ENCODE measurements around the gene DAG1.

DAG1 gene

GRCh38 chr3:49563040-49563578 lies 93.0 kb downstream of the DAG1 start:
- no peak for DNase-seq (ENCODE audit: low read depth)
- H3K9me3 ChIP-seq (ENCODE audit: control insufficient read depth, low read length): peaks cover 9% of the 10 kb centered on the region
- peaks cover 45% of the 10 kb centered on the region for H3K27me3 ChIP-seq (replicated peaks; ENCODE audit: control insufficient read depth, insufficient read depth, low read length)
- no peaks in the 10 kb centered on the region for H3K4me1 ChIP-seq (ENCODE audit: control insufficient read depth, insufficient read depth, low read length)
- H3K4me3 ChIP-seq (ENCODE audit: low read length): no peak overlapping the region
- H3K9ac ChIP-seq (ENCODE audit: low read length): no peak overlapping the region
- no peaks in the 10 kb centered on the region for H3K36me3 ChIP-seq (ENCODE audit: control insufficient read depth, insufficient read depth, low read length, severe bottlenecking)

DNA sequence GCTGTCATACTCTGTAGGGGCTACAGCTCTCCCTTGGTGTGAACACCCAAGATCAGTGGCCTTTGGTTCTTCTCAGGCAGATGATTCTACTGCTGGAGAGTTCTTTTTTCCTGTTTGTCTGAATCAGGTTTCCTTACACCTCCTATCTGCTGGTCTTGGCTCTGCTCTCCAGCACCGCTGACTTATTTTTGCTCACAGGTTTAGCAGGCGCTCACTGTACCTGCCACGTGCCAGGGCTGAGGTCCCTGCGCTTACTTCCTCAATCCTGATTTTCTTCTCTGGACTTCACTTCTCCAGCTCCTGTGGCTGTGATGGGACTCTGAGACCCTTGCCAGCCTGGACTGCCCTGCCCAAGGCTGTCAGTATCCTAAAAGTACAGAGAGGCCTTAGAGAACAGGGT lies 93.7 kb downstream of the DAG1 start:
- peaks cover 9% of the 10 kb centered on the region for H3K9me3 ChIP-seq (ENCODE audit: control insufficient read depth, low read length)
- peaks cover 43% of the 10 kb centered on the region for H3K27me3 ChIP-seq (replicated peaks; ENCODE audit: control insufficient read depth, insufficient read depth, low read length)
- H3K4me3 ChIP-seq (ENCODE audit: low read length): no peak overlapping the region
- H3K9ac ChIP-seq (ENCODE audit: low read length): no peak overlapping the region
- no peak for DNase-seq (ENCODE audit: low read depth)
- H3K36me3 ChIP-seq (ENCODE audit: control insufficient read depth, insufficient read depth, low read length, severe bottlenecking): no peaks in the 10 kb centered on the region
- no peaks in the 10 kb centered on the region for H3K4me1 ChIP-seq (ENCODE audit: control insufficient read depth, insufficient read depth, low read length)

DNA sequence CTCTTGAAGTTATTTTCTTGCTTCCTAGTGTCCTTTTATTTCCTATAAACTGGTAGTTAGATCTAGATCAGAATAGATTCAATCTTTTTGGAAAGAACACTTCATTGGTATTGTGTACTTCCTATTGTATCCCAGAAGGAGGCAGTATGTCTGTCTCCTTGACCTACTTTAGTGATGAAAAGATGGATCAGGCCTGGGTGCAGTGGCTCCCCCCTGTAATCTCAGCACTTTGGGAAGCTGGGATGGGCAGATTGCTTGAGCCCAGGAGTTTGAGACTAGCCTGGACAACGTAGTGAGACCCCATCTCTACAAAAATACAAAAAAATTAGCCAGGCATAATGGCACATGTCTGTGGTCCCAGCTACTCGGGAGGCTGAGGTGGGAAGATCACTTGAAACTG lies 96.2 kb downstream of the DAG1 start:
- no peak for DNase-seq (ENCODE audit: low read depth)
- H3K36me3 ChIP-seq (ENCODE audit: control insufficient read depth, insufficient read depth, low read length, severe bottlenecking): no peaks in the 10 kb centered on the region
- no peak overlapping the region for H3K4me3 ChIP-seq (ENCODE audit: low read length)
- H3K4me1 ChIP-seq (ENCODE audit: control insufficient read depth, insufficient read depth, low read length): no peaks in the 10 kb centered on the region
- H3K9me3 ChIP-seq (ENCODE audit: control insufficient read depth, low read length): no peaks in the 10 kb centered on the region
- H3K27me3 ChIP-seq (replicated peaks; ENCODE audit: control insufficient read depth, insufficient read depth, low read length): peaks cover 46% of the 10 kb centered on the region
- H3K9ac ChIP-seq (ENCODE audit: low read length): no peak overlapping the region

GRCh38 chr3:49567406-49567805 lies 97.3 kb downstream of the DAG1 start:
- Histone ChIP-seq H3K27me3 (replicated peaks; ENCODE audit: control insufficient read depth, insufficient read depth, low read length) (peaks cover 48% of the 10 kb centered on the region), H3K4me1 (ENCODE audit: control insufficient read depth, insufficient read depth, low read length) (no peaks in the 10 kb centered on the region), H3K9ac (ENCODE audit: low read length) (no peak overlapping the region), H3K4me3 (ENCODE audit: low read length) (no peak overlapping the region), H3K9me3 (ENCODE audit: control insufficient read depth, low read length) (no peaks in the 10 kb centered on the region), H3K36me3 (ENCODE audit: control insufficient read depth, insufficient read depth, low read length, severe bottlenecking) (no peaks in the 10 kb centered on the region)
- no peak for DNase-seq (ENCODE audit: low read depth)

GRCh38 chr3:49568965-49569364 lies 98.9 kb downstream of the DAG1 start:
- H3K36me3 ChIP-seq (ENCODE audit: control insufficient read depth, insufficient read depth, low read length, severe bottlenecking): no peaks in the 10 kb centered on the region
- no peak for DNase-seq (ENCODE audit: low read depth)
- H3K9me3 ChIP-seq (ENCODE audit: control insufficient read depth, low read length): no peaks in the 10 kb centered on the region
- H3K4me1 ChIP-seq (ENCODE audit: control insufficient read depth, insufficient read depth, low read length): no peaks in the 10 kb centered on the region
- H3K27me3 ChIP-seq (replicated peaks; ENCODE audit: control insufficient read depth, insufficient read depth, low read length): peaks cover 41% of the 10 kb centered on the region
- H3K4me3 ChIP-seq (ENCODE audit: low read length): no peak overlapping the region
- H3K9ac ChIP-seq (ENCODE audit: low read length): no peak overlapping the region

DNA sequence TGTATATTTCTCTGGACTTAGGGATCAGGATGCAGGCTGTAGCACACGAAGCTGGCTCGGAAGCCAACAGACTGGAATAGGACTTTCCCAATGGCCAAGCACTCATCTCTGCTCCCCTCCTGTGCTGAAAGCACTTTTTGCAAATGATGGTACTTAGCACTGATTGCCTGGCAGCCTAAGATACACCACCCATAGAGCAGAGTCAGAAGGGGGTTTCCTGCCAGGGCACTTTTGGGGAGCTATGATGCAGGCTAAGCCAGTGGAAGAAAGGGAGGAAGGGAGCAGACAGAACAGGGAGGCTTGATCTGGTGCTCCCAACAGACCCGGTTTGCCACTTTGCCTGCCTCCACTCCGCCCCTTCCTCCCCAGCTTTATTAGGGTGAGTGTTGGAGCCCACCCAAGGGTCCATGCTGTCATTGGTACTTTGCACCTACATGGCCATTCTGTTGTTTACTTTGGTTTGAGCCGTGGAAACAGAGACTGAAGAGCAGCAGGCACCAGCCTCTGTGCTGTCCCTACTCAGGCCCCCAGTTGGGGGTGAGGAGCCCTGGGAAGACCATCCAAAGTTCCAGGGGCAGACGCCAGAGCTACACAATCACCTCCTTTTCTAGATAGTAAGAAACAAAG lies 100.1 kb downstream of the DAG1 start:
- Histone ChIP-seq H3K9me3 (ENCODE audit: control insufficient read depth, low read length) (no peaks in the 10 kb centered on the region), H3K4me1 (ENCODE audit: control insufficient read depth, insufficient read depth, low read length) (no peaks in the 10 kb centered on the region), H3K36me3 (ENCODE audit: control insufficient read depth, insufficient read depth, low read length, severe bottlenecking) (no peaks in the 10 kb centered on the region), H3K4me3 (ENCODE audit: low read length) (no peak overlapping the region), H3K27me3 (replicated peaks; ENCODE audit: control insufficient read depth, insufficient read depth, low read length) (peaks cover 37% of the 10 kb centered on the region), H3K9ac (ENCODE audit: low read length) (no peak overlapping the region)
- DNase-seq (ENCODE audit: low read depth): no peak

DNA sequence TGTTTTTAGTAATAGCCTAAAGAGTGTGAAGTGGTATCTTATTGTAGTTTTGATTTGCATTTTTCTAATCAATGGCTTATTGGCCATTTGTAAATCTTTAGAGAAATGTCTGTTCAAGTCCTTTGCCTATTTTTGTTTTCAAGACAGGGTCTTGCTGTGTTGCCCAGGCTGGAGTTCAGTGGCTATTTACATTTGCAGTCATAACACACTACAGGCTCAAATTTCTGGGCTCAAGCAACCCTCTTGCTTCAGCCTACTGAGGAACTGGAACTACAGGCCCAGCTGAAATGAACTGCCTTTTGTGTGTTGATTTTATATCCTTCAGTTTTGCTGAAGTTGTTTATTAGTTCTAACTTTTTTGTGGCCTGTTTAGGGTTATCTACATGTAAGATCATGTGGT lies 112.1 kb downstream of the DAG1 start:
- Histone ChIP-seq H3K27me3 (replicated peaks; ENCODE audit: control insufficient read depth, insufficient read depth, low read length) (peaks cover 4% of the 10 kb centered on the region), H3K9ac (ENCODE audit: low read length) (no peak overlapping the region), H3K4me3 (ENCODE audit: low read length) (no peak overlapping the region), H3K36me3 (ENCODE audit: control insufficient read depth, insufficient read depth, low read length, severe bottlenecking) (no peaks in the 10 kb centered on the region), H3K4me1 (ENCODE audit: control insufficient read depth, insufficient read depth, low read length) (no peaks in the 10 kb centered on the region), H3K9me3 (ENCODE audit: control insufficient read depth, low read length) (no peaks in the 10 kb centered on the region)
- no peak for DNase-seq (ENCODE audit: low read depth)
